Activated CD8-positive, alpha-beta memory T cell treated with anti-CD3 and anti-CD28 coated beads for 4 hours (primary cell): Measurements from ENCODE around the gene PTPRN2.

Source experiments
- DNase-seq, 2 donors: peaks; one replicate each; pipeline ENCODE4 v3.0.0-alpha.2; 2020; ENCODE audit warnings: low read depth in 2 of 2

Gene PTPRN2

DNA sequence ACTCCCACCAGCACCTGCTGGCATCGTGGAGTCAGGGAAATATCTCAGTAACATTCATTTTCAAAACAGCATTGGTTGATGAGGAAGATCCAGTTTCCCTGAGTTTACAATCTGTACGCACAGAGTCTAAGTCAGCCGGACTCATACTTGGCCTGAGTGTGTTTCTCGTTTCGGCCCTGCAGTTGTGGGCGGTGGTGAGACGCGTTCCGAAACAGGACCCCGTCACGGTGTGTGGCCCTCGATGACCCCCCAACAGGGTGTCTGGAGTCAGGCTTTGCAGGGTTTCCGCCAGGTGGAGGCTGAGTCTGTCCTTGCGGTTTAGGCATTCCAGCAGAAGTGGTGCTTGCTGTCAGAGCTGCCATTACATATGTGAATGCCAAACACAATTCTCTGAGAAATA lies 933.3 kb downstream of the PTPRN2 start:
- DNase-seq: no peak

DNA sequence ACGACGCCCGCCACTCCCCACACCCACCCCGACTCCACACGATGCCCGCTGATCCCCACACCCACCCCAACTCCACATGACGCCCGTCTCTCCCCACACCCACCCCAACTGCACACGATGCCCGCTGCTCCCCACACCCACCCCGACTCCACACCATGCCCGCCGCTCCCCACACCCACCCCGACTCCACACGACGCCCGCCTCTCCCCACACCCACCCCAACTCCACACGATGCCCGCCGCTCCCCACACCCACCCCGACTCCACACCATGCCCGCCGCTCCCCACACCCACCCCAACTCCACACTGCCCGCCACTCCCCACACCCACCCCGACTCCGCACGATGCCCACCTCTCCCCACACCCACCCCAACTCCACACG lies 933.8 kb downstream of the PTPRN2 start:
- DNase-seq: no peak

DNA sequence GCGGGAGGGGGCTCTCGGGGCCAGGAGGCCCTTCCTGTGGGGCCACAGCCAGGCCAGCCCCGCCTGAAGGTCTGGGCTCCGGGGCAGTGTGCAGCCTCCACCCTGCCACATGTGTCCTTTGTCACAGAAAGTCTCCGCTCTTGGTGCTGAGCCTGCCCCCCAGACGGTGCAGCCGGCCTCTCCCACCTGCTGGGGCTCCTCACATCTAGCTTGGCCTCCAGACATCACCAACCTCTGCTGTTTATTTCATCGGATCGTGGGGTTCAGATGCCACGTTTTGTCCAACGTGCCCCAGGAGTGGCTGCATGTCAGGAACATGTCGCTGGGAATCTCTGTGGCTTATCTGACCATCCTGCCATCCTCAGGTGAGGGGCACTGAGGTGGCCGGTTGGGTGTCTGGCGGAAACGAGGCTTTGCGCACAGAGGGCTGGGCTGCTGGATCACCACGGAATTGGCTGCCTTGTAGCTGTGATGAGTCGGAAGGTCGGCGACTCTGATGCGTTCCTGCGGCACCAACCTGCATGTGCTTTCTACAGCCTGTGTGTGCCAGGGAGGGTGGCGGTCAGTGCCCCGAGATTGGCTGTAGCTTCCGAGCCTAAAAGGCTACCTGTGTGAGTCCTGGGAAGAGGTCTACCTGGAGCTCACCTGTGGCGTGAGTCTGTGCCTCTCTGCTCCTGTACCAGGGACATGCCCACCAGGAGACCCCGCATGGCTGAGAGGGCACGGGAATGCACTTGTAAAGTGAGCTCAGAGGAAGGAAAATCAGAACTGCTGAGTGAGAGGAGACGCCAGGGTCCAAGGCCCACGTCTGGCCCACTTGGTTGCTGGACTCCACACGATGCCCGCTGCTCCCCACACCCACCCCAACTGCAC lies 934.4 kb downstream of the PTPRN2 start:
- no peak for DNase-seq

DNA sequence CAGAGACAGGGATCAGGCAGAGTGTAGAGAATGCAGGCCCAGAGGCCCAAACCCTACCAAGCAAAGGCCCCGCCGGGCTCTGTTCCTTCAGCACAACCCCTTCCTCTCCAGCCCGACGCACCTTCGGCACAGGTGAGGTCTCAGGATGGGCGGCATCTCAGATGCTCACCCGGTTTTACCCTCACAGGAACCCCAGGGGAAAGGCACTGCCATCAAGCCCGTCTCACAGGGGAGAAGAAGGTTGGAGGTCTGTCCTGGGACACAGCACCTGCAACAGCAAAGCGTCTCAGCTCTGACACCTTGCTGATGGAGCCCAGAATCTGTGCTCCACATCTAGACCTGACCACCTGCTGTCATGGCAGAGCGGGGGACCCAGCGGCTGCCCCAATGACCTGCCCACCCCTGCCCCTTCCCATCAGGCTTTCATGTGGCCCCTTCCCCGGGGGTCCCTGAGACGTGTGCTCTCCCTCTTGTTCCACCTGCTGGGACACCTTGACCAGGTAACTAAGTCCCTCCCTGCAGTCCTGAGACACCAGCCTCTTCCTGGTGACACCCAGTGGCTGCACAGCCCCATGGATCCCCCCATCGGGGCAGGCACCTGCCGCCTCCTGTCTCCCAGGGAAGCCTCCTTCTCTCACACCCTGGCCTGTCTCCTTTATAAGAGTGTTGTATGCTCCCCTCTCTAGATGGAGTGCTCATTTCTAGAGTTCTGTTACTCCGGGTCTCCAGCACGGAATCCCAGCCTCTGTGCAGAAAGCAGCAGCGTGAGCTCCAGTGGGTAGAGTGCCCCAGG lies 935.3 kb downstream of the PTPRN2 start:
- DNase-seq: no peak

DNA sequence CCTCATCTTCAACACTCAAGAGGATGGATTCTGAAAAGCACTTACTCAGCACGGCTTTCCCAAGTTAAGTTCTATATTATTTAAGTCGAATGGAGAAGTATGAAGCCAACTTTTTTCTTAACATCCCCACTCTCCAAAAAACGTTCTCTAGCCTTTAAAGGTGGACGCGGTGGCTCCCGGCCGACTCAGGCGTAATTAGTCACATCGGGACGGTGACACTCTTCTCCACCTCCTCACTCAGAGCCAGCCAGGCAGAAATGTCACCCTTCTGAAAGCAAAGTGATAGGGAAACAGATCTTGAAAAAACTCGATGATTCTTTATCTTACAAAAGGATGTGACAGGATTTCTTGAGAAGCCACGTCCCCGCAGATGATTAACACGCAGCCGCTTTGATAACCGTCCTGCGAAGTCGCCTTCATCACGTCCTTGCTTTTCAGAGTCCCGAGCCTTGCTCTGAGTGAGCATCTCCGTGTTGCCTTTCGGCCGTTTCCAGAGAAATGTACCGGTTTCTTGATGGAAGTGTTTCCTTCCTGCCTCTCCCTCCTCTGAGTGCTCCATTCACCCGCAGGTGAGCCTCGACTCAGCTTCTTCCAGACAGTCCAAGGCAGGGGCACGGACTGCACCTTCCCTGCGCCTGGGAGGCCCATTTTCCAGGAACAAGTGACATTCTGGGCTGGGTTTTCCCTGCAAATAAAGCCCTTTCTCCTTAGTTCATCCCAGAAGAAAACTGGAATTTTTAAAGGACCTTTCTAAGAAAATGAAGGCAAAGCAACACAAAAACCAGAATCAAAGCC lies 936.1 kb downstream of the PTPRN2 start:
- DNase-seq: no peak

DNA sequence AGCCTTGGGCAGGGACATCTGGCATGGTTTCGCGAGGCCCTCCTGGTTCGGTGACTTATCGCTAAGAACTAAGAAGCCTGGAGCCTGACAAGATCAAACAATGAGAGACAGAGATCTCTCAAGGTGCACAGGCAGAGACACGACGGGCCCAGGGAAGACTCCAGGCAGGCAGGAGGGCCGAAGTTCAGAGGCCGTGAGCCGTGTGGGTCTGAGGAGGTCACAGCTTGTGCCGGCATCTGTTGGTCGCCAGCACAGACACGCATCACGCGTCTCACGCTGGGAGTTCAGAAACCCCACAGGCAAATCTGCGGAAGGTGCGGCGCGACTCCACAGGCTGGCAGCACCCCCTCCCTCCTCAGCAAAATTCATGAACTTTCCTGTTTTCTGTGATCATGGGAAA lies 936.8 kb downstream of the PTPRN2 start:
- no peak for DNase-seq

DNA sequence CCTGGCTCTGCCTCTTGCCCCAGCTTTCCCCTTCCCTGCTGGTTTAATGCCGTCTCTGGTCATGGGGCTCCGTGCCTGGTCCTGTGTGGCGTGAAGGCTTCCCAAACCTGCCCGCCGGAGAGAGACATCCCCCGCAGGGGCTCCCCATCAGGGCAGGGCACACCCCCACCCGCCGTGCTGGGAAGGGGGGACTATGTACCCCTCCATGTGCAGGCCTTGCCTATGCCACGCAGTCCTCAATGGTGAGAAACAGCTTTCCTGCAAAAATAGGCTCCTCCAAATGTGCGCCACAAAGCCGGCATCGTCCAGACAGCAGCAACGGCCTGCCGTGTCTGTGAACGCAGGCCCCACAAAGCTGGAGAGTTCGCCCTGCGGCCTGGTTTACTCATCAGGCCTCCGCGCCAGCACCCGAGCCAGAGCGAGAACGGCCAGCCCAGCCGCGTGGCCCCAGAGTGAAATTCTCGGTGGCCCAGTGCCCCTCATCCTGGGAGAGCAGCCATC lies 937.4 kb downstream of the PTPRN2 start:
- no peak for DNase-seq

DNA sequence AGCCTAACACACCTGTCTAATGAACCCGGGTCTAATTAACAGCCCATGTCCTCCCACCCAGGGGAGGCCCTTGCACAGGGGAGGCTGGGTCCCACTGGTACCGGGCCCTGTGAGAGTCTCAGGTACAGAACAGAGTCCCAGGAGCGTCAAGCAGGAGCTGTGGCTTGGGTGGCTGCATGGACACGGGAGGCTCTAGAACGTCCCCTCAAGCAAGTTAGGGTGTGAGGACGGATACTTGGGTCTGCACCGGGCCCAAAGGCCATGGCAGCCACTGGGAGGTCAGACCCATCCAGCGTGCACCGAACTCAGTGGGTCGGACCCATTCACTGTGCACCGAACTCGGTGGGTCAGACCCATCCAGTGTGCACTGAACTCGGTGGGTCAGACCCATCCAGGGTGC lies 941.1 kb downstream of the PTPRN2 start:
- DNase-seq: no peak

DNA sequence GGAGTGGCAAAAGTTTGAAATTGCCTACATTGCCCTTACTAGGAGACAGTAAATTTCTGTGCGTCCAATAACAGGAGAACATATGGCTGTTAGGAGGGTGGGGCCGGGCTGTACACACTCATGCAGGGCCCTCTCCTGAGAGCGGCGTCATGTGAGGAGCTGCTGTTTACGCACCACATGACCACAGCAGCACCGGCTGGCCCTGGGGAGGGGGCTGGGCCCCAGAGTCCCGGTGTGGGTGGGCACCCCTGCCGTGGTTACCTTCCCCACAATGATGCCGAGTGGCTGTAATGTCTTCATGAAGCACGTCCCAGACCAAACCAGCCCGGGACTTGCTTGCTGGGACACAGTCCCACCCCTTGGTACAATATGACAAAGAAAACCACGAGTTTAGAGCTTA lies 942.1 kb downstream of the PTPRN2 start:
- DNase-seq: no peak

DNA sequence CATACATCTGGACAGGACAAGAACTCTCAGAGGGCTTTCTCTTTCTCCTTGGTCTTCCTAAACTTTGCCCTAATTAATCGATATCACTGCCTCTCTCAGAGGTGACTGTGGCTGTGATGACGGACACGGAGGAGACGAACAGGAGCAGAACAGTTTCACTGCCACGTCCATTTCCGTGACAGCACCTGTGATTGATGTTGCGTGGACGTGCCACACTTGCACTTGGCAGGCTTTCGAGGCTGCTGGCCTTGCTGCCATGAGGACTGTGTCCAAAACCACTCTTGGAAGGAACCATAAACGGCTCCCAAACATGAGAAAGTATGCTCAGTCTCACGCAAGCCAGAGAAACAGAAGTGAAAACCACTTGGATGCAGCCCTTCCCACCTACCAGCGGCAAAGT lies 942.7 kb downstream of the PTPRN2 start:
- no peak for DNase-seq

DNA sequence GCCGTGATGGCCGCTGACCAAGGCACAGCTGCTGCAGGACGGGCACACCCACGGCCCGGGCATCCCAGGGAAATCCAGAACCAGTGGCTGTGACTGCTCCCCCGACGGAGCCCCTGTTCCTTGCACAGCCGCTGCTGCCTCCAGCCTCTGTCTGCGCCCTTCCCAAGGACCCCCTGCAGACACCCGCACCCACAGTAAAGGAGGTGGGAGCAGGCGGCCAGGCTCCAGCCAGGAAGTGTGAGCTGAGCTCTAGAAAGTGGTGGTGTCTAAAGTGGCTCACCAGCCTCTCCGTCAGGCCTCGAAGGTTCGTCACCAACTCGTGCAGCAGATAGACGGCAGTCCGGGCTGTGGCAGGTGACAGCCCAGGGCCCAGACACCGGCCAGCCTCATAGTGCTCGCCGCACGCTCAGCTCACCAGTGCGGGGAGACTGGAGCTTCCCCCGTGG lies 944.1 kb downstream of the PTPRN2 start:
- DNase-seq: no peak

DNA sequence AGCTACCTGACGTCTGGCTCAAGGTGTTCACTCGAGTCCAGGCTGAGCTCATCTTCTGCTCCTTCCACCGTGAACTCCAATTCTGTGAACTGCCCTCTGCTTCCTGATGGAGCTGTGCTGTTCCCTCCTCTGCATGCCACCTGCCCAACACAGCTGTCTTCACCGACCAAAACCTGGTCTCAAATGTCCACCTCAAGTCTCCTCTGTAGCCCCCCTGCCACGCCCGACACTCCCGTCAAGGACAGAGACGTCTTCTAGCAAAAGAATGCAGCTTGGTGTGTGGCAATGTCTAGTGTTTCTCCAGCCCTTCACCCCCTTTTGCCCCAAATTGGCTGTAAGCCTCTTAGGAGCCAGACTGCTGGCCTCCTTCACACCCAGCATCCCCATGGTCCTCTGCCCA lies 945.8 kb downstream of the PTPRN2 start:
- no peak for DNase-seq

DNA sequence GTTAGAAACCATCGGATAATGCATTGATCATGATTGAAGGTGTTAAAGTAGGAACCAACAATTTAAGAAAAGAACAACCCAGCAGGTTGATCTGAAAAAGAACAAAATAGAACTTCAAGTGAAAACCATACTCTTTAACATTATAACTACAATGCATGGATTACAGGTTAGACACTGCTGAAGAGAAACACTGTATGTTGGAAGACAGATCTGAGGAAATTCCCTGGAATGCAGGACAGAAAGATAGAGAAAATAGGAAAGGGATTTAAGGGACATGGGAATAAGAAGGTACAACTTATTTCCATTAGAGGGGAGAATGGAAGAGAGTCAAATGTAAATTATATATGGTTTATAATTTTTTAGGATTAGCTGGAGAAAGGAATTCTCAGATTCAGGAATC lies 947.5 kb downstream of the PTPRN2 start:
- DNase-seq: no peak

DNA sequence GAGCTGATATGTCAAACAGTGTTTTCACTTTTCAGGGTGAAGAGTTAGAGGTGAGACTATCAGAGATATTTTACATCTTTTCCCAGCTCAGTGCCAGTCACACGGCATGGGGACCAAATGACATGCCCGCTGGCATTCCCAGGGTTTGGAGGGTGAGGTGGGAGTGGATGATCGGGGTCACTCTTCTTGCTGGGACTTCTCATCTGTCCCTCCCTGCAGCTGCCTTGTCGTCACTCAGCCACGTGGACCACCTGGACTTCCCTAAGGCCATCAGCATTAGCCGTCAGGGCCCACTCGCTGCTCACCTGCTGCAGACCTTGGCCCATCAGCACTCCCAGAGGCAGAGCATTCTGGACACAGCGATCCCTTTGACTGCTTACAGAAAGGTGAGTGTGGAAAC lies 949.1 kb downstream of the PTPRN2 start:
- no peak for DNase-seq

DNA sequence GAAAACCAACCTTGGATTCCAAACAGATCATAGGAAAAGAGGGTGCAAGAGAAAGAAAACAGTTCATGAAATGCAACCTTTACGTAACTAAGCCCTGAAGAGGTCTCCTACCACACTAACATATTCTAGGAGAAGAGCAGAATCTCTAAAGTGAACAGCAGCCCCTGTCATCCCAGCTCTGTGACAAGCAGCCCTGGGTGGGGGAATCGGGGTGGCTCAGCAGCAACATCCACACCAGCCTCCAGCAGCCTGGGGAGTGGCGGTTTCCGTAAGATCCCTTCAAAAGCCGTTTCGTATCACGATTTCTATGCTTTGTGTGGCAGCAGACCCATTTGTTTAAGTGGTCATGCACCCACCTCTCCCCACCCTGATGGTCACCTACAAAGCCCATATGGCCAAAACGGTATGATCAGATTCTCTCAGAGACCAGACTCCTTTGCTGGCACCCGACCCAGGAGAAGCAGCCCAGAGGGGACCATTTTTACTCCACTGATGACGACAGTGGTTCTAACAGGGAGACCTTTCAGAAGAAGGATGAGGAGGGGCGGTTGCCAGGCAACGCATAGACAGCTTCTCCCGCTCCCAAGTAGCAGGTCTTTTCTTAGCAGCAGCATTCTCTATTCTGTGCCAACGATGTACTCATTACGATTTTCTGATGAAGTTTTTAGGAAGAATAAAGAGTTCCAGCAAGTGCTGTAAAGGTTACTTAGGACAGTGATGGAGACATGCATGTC lies 950.2 kb downstream of the PTPRN2 start:
- no peak for DNase-seq

DNA sequence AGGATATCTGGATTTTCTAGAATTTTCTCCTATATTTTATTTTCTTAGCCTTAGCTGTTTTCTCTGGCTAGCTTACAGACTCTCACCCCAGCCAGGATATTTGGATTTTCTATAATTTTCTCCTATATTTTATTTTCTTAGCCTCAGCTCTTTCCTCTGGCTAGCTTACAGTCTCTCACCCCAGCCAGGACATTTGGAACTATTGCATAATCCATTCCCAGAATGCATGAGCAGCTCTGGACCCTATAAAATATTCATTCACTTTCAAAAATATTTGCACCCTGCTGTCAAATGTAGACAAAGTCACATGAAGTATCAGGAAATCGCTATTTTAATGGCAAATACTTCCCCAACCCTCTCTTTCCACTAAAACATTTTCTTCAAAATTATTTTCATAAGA lies 952.0 kb downstream of the PTPRN2 start:
- no peak for DNase-seq

DNA sequence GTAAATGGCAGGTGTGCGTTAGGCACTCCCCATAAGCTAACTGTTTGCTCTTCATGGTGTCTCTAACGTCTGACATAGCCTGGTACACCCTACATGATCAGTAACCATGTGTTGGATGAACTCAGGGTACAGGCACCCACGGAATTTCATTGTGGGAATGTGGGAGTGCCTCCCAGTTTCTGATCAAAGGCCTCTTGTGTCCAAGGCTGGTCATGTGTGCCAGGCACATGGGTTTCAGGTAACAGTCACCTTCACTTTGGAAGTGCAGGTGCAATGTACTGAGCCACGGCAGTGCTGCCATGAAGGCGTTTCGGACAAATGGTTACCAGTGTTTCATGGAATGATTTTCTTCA lies 952.5 kb downstream of the PTPRN2 start:
- DNase-seq: no peak

DNA sequence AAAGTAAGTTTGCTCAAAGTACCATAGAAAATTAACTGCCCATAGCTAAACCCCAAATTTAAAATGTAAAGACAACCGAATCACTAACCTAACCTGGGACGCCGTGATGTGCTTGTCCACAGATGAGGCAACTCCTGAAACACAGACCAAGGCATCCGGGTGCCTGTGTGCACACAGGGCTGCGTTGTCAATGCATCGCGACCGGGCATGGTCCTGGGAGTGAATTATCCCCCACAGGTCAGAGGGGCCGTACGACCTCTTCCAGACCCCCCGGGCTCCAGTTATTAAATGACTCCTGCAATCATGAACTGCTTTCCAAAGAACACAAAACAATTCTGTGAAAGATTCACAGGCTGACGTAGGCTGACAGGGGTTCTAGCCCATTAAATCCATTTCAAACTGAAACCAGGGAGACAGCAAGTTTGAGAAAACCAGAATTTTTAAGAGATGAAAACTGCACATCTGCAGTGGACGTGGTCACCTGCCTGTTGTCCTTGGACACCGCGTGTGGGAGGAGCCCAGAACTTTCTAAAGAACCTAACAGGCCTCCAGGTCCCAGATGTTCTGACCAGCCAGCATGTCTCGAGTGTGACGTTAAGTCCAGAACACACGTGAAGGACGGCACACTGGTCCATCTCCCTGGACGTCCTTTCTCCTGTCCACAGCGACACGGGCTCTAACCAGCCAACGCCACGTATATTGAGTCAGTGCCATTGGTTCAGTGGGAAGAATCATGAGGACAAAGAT lies 953.0 kb downstream of the PTPRN2 start:
- DNase-seq: no peak

DNA sequence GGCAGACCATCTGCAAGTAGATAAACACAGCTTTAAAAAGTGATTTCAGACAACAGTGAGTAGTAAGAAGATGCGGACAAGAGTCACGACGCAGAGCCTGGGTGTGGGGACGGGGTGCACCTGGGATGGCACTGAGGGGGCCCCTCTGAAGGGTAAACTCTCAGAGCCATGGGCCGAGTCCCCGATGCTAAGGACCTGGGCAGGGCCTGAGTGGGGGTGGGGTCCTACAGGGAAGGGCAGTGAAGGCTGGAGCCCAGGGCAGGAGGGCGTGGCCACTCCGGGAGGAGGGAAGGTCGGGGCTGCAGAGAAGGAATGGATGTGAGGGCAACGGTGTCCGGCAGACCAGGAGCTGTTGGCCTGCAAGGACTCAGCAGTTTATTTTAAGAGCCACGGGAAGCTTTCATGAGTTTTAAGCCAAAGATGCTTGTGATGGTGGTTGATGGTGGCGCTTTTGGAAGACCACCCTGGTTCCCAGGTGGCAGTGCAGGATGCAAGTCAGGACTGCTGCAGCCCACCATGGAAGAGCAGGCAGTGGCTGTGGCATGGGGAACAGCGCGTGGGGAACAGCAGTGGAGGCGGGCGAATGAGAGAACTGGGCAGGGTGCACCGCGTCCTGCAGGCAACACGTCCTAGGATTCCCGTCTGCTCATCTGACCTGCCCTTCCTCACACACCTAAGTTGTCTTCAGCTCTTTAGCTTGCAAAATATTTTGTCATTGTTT lies 954.0 kb downstream of the PTPRN2 start:
- DNase-seq: no peak

DNA sequence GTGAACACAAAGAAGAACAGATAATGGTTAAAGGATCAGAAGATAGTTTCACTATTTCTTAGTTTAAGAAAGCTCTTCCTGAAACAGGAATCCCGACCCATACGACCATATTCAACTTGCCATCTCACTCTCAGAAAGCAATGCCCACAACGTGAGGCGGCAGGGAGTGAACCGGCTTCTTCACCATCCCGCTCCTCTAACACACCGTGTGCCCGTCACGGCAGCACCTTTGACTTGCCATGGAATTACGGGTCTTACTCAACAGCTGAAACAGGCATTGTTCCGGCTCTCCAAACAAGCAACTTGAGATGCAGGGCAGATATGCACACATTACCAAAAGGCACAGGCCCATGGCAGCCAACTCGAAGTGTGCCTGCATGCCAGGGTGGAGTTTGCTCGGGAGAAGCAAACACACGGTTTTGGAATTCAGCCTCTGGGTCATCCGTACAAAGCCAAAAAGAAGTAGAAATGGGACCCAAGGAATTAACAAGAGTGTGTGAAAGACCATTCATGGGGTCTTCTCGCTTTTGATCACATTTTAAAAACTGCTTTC lies 957.2 kb downstream of the PTPRN2 start:
- DNase-seq: no peak
